ENCODE data around the gene CACNA2D1.

The CACNA2D1 gene

GRCh38 chr7:82079527-82079926 lies 364.1 kb downstream of the CACNA2D1 start:
- H3K4me3 ChIP-seq (ENCODE audit: low read depth, low read length): no peak overlapping the region
- no peak for DNase-seq (ENCODE audit: low read depth)
- TF ChIP-seq CTCF (IDR thresholded peaks at IDR 0.05; ENCODE audit: low read depth, low read length) (no peak), MYC (IDR thresholded peaks at IDR 0.05; ENCODE audit: low read depth, low read length) (no peak), POLR2A (IDR thresholded peaks at IDR 0.05; ENCODE audit: extremely low read depth, insufficient read length) (no peak), MAX (IDR thresholded peaks at IDR 0.05; ENCODE audit: low read depth, low read length) (no peak)

GRCh38 chr7:82078807-82079206 lies 364.8 kb downstream of the CACNA2D1 start:
- TF ChIP-seq CTCF (IDR thresholded peaks at IDR 0.05; ENCODE audit: low read depth, low read length): no peak
- no peak for TF ChIP-seq MAX (IDR thresholded peaks at IDR 0.05; ENCODE audit: low read depth, low read length)
- no peak for TF ChIP-seq POLR2A (IDR thresholded peaks at IDR 0.05; ENCODE audit: extremely low read depth, insufficient read length)
- TF ChIP-seq MYC (IDR thresholded peaks at IDR 0.05; ENCODE audit: low read depth, low read length): no peak
- H3K4me3 ChIP-seq (ENCODE audit: low read depth, low read length): no peak overlapping the region
- DNase-seq (ENCODE audit: low read depth): no peak

- TF ChIP-seq POLR2A (IDR thresholded peaks at IDR 0.05; ENCODE audit: extremely low read depth, insufficient read length) (no peak), MYC (IDR thresholded peaks at IDR 0.05; ENCODE audit: low read depth, low read length) (no peak), CTCF (IDR thresholded peaks at IDR 0.05; ENCODE audit: low read depth, low read length) (no peak), MAX (IDR thresholded peaks at IDR 0.05; ENCODE audit: low read depth, low read length) (no peak)
- no peak overlapping the region for H3K4me3 ChIP-seq (ENCODE audit: low read depth, low read length)
Measured at GRCh38 chr7:82071468-82071867, 372.1 kb downstream of the CACNA2D1 start.

GRCh38 chr7:82067628-82068264 lies 375.8 kb downstream of the CACNA2D1 start:
- no peak for DNase-seq (ENCODE audit: low read depth)
- H3K4me3 ChIP-seq (ENCODE audit: low read depth, low read length): no peak overlapping the region
- no peak for TF ChIP-seq MYC (IDR thresholded peaks at IDR 0.05; ENCODE audit: low read depth, low read length)
- TF ChIP-seq MAX (IDR thresholded peaks at IDR 0.05; ENCODE audit: low read depth, low read length): no peak
- TF ChIP-seq CTCF (IDR thresholded peaks at IDR 0.05; ENCODE audit: low read depth, low read length): no peak
- TF ChIP-seq POLR2A (IDR thresholded peaks at IDR 0.05; ENCODE audit: extremely low read depth, insufficient read length): no peak

More at GRCh38 chr7:82071468-82071867, 372.1 kb downstream of the CACNA2D1 start:
- DNase-seq (ENCODE audit: low read depth): no peak

DNA sequence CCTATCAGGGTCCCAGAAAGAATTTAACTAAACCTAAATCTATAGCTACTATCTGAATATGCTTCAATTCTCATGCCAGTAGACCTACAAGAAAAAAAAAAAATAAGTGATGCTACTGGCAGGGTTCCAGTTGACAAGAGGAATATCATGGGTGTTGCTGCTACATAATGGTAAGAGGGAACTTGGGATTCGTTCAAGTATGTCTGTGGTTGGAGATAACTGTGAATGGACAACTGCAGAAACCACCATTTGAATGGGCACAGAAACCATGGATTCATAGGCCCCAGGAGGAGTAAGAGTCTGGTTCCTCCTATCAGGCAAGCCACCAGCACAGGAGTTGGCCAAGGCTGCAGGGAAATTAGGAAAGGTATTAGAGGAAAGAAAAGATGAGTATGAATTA lies 386.1 kb downstream of the CACNA2D1 start:
- DNase-seq (ENCODE audit: low read depth): no peak
- no peak for TF ChIP-seq CTCF (IDR thresholded peaks at IDR 0.05; ENCODE audit: low read depth, low read length)
- no peak for TF ChIP-seq POLR2A (IDR thresholded peaks at IDR 0.05; ENCODE audit: extremely low read depth, insufficient read length)
- TF ChIP-seq MYC (IDR thresholded peaks at IDR 0.05; ENCODE audit: low read depth, low read length): no peak
- TF ChIP-seq MAX (IDR thresholded peaks at IDR 0.05; ENCODE audit: low read depth, low read length): no peak
- H3K4me3 ChIP-seq (ENCODE audit: low read depth, low read length): no peak overlapping the region
